HG02852 (cell line): ENCODE data around the gene RECK.
A peak's percentile ranks its signal among the peaks of the same experiment; 100 is the strongest.
"Not testable (repeated sequence)": the region's sequence is repeated elsewhere in the genome, so short reads cannot be mapped to it uniquely, and the experiment has no call there.

Experiments
- ATAC-seq: cut with Tn5 transposase; IDR thresholded peaks from one replicate; pipeline ENCODE4 v1.9.1; 2021; ENCODE audit warnings: mild to moderate bottlenecking, moderate library complexity; ENCODE audit not compliant: unreplicated experiment

Gene RECK

GRCh38 chr9:36056896-36057295, 20.2 kb downstream of the RECK start:
- ATAC-seq: no peak

- ATAC-seq: no peak
These were observed 27.2 kb downstream of the RECK start for GRCh38 chr9:36063804-36064447.

- no peak for ATAC-seq
These were observed 27.8 kb downstream of the RECK start for GRCh38 chr9:36064448-36065037.

DNA sequence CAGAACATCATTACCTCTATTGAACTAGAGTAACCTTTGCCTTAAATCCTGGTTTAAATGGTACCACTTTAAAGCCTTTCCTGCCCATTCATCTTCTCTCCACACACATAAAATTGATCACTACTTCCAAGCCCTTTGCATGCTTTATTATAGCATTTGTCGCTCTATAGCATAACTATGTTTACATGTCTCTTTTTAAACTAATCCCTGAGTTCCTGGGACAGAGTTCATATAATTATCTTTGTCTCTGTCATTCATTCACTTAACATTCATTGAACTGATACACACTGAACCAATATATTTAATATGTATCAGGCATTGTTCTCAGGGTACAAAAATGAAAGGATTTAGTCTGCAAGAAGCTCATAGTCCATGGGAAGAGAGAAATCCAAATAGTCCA, 37.3 kb downstream of the RECK start:
- no peak for ATAC-seq

- ATAC-seq: no peak
These were observed 38.3 kb downstream of the RECK start for GRCh38 chr9:36074870-36075532.

- no peak for ATAC-seq
These were observed 41.3 kb downstream of the RECK start for GRCh38 chr9:36078051-36078450.

DNA sequence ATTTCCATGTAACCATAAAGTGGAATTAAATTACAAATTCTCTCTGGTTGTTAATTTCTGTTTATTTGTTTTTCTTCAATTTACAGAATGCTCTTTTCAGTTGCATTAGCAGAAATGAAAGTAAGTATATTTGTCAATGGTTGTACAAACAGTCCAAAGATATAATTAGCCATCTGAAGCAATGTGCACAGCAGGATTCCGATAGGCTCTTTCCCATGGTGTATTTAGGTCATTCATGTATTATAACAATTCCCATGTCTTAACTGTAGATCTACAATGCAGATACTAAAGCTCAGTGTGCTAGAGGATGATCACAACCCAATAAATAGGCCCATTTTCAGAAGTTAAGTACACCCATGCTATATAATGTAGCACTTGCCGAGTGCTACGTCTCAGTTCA, 43.8 kb downstream of the RECK start:
- ATAC-seq: no peak

- no peak for ATAC-seq
These were observed 46.2 kb downstream of the RECK start for GRCh38 chr9:36082931-36083330.

- ATAC-seq: no peak
These were observed 49.7 kb downstream of the RECK start for GRCh38 chr9:36086442-36086841.

DNA sequence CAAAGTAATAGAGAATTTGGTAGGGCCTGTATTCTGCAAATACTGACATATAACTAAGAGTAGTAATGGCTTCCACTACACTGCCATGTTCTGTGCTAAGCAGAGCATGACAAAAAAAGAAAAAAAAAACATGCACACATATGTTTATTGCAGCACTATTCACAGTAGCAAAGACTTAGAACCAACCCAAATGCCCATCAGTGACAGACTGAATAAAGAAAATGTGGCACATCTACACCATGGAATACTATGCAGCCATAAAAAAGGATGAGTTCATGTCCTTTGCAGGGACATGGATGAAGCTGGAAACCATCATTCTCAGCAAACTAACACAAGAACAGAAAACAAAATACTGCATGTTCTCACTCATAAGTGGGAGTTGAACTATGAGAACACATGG, 50.3 kb downstream of the RECK start:
- ATAC-seq: not testable (repeated sequence)

DNA sequence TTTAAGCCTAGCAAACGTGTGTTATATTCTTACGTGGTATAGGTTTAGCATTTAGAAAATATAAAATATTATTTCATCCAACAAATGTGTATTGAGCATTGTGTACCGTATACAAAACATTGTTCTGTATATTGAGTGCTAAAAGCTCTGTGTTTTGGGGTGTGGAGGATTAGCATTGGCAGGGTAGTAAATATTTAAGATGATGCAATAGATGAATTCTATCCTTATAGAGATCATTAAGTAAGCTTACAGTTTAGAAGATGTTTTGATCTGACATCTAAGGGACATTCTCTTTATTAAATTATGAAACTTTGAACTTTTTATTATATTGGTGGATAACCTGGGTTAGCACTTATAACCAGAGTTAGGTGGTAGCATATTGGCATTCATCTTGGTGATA, 51.3 kb downstream of the RECK start:
- no peak for ATAC-seq

GRCh38 chr9:36091026-36091953, 54.6 kb downstream of the RECK start:
- no peak for ATAC-seq

GRCh38 chr9:36092014-36092413, 55.3 kb downstream of the RECK start:
- ATAC-seq: no peak

GRCh38 chr9:36092509-36093215, 55.9 kb downstream of the RECK start:
- peak; percentile 85 for ATAC-seq

- no peak for ATAC-seq
These were observed 56.7 kb downstream of the RECK start for GRCh38 chr9:36093384-36093783.

DNA sequence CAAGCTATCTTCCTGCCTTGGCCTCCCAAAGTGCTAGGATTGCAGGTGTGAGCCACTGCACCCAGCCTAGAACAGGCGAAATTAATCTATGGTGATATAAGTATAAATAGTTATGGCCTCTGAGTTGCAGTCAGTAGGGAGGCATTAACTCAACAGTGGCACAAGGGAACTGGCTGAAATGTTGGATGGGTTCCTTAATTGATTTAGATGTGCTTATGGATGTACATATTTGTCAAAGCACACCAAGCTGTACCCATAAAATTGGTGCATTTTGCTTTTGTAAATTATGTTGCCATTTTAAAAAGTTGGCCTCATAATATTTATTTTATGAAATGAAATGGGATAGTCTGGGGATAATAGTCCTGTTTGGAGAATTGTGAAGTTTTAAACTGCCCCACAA, 63.0 kb downstream of the RECK start:
- ATAC-seq: no peak

DNA sequence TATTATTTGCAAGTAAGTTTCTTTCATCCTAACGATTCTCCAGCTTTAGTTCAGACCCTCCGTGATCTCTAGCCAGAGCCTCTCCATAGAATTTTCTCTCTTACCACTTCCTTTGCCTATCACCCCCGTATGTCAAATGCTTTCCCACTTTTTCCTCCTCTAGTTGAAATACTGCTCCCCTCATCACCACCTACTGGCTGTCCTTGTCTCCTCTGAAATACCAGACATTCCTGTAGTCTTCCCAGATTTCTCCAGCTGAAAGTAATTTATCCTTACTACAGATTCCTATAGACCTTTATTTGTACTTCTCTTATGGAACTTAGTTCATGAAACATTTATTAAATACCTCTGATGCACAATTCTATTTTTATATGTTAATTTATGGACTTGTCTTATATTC, 63.8 kb downstream of the RECK start:
- ATAC-seq: no peak

DNA sequence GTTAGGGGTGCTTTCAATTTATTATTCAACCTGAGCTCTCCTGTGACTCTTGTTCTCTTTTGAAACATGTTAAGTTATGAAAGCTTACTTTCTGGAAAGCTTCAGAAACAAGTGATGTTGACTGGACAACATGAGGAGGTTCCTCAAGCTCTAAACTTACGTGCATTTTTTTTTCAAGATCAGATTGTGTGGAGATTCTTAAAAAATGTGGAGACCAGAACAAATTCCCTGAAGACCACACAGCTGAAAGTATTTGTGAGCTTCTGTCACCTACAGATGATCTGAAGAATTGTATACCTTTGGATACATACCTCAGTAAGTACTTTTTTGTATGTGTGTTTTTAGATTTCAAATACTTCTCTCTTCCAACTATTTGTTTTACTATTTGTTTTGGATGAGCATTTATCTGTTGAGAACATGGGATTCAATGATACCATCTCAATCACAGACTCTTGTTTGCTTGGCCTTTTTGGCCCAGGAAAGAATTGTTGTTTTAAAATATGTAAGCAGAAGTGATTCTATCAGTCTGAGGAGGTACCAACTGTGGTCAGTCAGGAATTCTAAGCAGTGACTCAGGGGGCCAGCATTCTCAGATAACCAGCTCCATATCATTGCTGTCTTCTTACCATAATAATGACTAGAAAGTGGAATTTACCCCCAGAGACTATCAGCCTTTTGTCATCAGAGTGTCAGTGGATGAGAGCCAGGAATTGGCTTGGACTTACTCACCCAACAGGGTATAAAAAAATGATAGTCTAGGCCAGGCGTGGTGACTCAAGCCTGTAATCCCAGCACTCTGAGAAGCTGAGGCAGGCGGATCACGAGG, 65.4 kb downstream of the RECK start:
- ATAC-seq: no peak

DNA sequence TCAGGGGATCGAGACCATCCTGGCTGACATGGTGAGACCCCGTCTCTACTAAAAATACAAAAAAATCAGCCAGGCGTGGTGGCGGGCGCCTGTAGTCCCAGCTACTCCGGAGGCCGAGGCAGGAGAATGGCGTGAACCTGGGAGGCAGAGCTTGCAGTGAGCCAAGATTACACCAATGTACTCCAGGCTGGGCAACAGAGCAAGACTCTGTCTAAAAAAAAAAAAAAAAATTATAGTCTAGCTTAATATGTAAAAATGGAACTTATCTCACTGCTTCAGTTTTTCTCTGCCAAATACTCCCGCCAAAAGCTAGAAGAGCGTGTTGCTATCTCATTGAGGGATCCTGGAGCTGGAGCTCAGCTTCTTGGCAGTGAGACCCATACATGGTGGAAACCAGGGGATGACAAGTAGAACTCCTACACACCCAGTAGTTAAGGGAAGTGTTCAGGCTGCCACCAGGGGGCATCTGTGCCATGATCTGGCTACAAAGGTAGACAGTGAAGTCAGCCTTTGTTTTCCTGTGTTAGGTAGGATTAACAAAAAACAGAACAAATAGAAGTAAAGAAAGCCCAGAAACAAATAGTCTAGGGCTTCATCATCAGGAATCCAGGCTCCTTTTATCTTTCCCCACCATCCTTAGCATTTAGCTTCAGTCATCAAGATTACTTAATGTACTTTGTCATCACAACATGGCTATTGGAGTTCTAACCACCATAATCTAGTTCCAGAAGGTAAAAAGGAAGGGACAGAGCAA, 66.2 kb downstream of the RECK start:
- ATAC-seq: no peak
